Measurements from ENCODE around the gene BTN3A1.

DNA sequence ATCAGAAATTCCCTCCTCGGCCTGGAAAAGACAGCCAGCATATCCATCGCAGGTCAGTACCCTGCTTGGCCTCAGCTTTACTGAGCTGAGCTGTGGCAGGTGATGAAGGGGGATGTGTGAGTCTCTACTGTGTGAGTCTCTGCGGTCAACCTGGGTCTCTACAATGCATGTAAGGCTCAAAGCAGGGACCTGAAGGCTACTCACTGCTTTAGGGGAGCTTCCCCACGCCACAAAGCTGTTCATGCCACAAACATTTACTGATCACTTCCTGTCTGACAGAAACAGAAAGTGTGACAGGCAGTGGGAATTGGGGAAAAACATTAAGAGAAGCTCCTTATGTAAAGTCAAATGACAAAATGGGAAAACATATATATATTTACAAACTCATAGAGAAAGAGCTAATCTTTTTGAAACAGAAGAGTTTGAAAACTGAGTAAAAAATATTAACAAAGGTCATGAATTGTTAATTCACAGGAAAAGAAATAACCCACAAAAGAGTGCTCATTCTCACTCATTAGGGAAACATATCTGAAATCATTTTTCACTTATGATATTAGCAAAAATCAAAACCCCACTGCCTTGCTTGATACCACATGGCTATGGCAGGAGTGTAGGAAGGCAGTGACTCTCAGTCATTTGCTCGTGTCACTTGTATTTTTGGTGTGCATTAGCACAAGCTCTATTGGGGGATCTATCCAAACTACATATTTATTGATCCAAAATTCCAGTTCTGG is 44.0 kb downstream of the BTN3A1 start:
- TF ChIP-seq, protein P1, sequence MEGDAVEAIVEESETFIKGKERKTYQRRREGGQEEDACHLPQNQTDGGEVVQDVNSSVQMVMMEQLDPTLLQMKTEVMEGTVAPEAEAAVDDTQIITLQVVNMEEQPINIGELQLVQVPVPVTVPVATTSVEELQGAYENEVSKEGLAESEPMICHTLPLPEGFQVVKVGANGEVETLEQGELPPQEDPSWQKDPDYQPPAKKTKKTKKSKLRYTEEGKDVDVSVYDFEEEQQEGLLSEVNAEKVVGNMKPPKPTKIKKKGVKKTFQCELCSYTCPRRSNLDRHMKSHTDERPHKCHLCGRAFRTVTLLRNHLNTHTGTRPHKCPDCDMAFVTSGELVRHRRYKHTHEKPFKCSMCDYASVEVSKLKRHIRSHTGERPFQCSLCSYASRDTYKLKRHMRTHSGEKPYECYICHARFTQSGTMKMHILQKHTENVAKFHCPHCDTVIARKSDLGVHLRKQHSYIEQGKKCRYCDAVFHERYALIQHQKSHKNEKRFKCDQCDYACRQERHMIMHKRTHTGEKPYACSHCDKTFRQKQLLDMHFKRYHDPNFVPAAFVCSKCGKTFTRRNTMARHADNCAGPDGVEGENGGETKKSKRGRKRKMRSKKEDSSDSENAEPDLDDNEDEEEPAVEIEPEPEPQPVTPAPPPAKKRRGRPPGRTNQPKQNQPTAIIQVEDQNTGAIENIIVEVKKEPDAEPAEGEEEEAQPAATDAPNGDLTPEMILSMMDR (IDR thresholded peaks at IDR 0.05; ENCODE audit: low read depth, low read length) = no peak
- no peak for TF ChIP-seq EZH2phosphoT487 (IDR thresholded peaks at IDR 0.05; ENCODE audit: low read depth)
